Measurements from ENCODE around the gene GH2. TPM values are rescaled to one million over a fixed set of nuclear protein-coding genes. Genes with fewer than 3 reads are reported as not detected.
"Not testable (repeated sequence)": the region's sequence is repeated elsewhere in the genome, so short reads cannot be mapped to it uniquely, and the experiment has no call there.

Gene GH2
- total and polyA plus RNA-seq, 7 experiments from 2014 or later, result not detected

DNA sequence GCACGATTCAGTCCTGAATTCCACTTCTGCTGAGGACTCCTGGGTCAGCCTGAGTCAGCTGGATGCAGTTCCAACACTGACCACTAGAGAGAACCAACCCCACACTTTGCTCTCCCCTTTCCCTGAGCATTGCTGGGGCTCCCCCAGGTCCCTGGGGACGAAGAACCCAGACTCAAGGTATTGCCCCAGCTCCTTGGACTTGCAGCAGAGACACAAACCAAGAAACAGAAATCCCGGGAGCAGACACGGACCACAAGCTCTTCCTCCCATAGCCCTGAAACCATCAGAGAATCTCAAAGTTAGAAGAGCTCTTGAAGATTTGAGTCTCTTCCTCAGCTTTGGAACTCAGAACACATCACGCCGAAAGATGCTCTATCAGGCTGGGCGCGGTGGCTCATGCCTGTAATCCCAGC is 37.6 kb upstream of the GH2 start:
- Histone ChIP-seq H3K9me3 (ENCODE audit: control insufficient read depth in 2 of 3, low read length in 3 of 3) (no peaks in the 10 kb centered on the region), H3K27me3 (ENCODE audit: control insufficient read depth in 2 of 2, insufficient read depth in 2 of 2, low read length in 2 of 2) (no peaks in the 10 kb centered on the region), H3K4me1 (ENCODE audit: control insufficient read depth in 2 of 2, insufficient read depth in 2 of 2, low read length in 2 of 2) (peaks cover 0 to 4% of the 10 kb centered on the region in 2 donors), H3K4me3 (ENCODE audit: low read length) (no peak overlapping the region), H3K36me3 (ENCODE audit: control insufficient read depth in 2 of 3, insufficient read depth in 3 of 3, low read length in 3 of 3) (no peaks in the 10 kb centered on the region), H3K27ac (ENCODE audit: low read depth, low read length) (no peak overlapping the region)
- intact Hi-C loops (cut with micrococcal nuclease), result loop anchor here (1.0 to 5.0 kb wide), 8 partner anchors 27 to 363 kb away; no protein-coding TSS in a partner anchor
- ChIA-PET POLR2A (interaction anchor here (0.7 to 2.4 kb wide), 9 partner anchors 11 to 226 kb away, joined by 3 to 16 read pairs (median 6); partner anchors contain the start of gene ICAM2), CTCF (interaction anchor here (0.6 to 4.3 kb wide), 35 partner anchors 8 to 243 kb away, joined by 3 to 85 read pairs (median 5); partner anchors contain the start of genes CD79B, CSHL1, ERN1 and ICAM2)
- Mint-ChIP-seq H3K36me3 (no peaks in the 10 kb centered on the region), H3K27me3 (peaks cover 0 to 16% (median 0%) of the 10 kb centered on the region in 5 donors), H3K27ac (peak overlapping the region in 8 of 9 donors; percentile 3 to 86 (median 8)), H3K9me3 (no peaks in the 10 kb centered on the region), H3K4me1 (peaks cover 5 to 10% (median 9%) of the 10 kb centered on the region in 7 donors), H3K4me3 (no peak overlapping the region)
- DNase-seq (peak; percentile 53 to 81 (median 68)), ATAC-seq (peak; percentile 97)

GRCh38 chr17:63918789-63919305 is 37.1 kb upstream of the GH2 start, which contains the start of gene GH1:
Gene GH1, minus strand, starts transcription at chr17:63918839. Its CDS starts 63 bp downstream, at chr17:63918776.
- peaks cover 0 to 16% (median 0%) of the 10 kb centered on the region in 5 donors for H3K27me3 Mint-ChIP-seq
- not testable (repeated sequence) for H3K9me3 ChIP-seq (ENCODE audit: control insufficient read depth in 2 of 3, low read length in 3 of 3); DNase-seq; ATAC-seq; H3K4me3 Mint-ChIP-seq; H3K9me3 Mint-ChIP-seq; H3K4me3 ChIP-seq (ENCODE audit: low read length); H3K4me1 ChIP-seq (ENCODE audit: control insufficient read depth in 2 of 2, insufficient read depth in 2 of 2, low read length in 2 of 2); H3K36me3 ChIP-seq (ENCODE audit: control insufficient read depth in 2 of 3, insufficient read depth in 3 of 3, low read length in 3 of 3); H3K4me1 Mint-ChIP-seq; H3K27me3 ChIP-seq (ENCODE audit: control insufficient read depth in 2 of 2, insufficient read depth in 2 of 2, low read length in 2 of 2); H3K36me3 Mint-ChIP-seq; H3K27ac ChIP-seq (ENCODE audit: low read depth, low read length)
- intact Hi-C loops (cut with micrococcal nuclease), result loop anchor here (1.0 to 5.0 kb wide), 8 partner anchors 27 to 363 kb away; no protein-coding TSS in a partner anchor
- POLR2A ChIA-PET, result interaction anchor here (1.0 to 2.4 kb wide), 10 partner anchors 12 to 227 kb away, joined by 3 to 16 read pairs (median 5); partner anchors contain the start of gene ICAM2
- H3K27ac Mint-ChIP-seq, result peak within 1 kb of the TSS in 8 of 9 donors; percentile 3 to 86 (median 33)
- CTCF ChIA-PET, result interaction anchor here (0.6 to 4.3 kb wide), 35 partner anchors 8 to 509 kb away, joined by 3 to 85 read pairs (median 5); partner anchors contain the start of genes CD79B, CSHL1, ERN1 and ICAM2

DNA sequence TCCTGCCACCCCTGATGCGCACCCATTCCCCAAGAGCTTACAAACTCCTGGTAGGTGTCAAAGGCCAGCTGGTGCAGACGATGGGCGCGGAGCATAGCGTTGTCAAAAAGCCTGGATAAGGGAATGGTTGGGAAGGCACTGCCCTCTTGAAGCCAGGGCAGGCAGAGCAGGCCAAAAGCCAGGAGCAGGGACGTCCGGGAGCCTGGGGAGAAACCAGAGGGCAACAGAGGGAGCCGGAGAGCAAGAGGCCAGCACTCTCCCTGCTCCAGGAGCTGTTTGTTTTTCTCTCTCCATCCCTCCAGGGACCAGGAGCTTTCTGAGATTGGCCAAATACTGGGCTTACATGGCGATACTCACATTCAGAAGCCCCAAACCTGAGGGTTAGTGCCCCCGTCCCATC is 36.6 kb upstream of the GH2 start:
- CTCF ChIA-PET, result interaction anchor here (0.6 to 4.3 kb wide), 17 partner anchors 11 to 509 kb away, joined by 3 to 85 read pairs (median 14); partner anchors contain the start of genes CD79B and ICAM2
- H3K27ac ChIP-seq (ENCODE audit: low read depth, low read length), result no peak overlapping the region
- intact Hi-C loops (cut with micrococcal nuclease), result loop anchor here (2.0 to 5.0 kb wide), 2 partner anchors 214 to 229 kb away; no protein-coding TSS in a partner anchor
- no peaks in the 10 kb centered on the region for H3K9me3 Mint-ChIP-seq
- POLR2A ChIA-PET, result interaction anchor here (1.1 to 2.4 kb wide), 5 partner anchors 13 to 227 kb away, joined by 3 to 16 read pairs (median 3); partner anchors contain the start of gene ICAM2
- no peaks in the 10 kb centered on the region for H3K9me3 ChIP-seq (ENCODE audit: control insufficient read depth in 2 of 3, low read length in 3 of 3)
- H3K4me1 ChIP-seq (ENCODE audit: control insufficient read depth in 2 of 2, insufficient read depth in 2 of 2, low read length in 2 of 2), result peaks cover 0 to 4% of the 10 kb centered on the region in 2 donors
- peaks cover 5 to 10% (median 9%) of the 10 kb centered on the region in 7 donors for H3K4me1 Mint-ChIP-seq
- H3K27ac Mint-ChIP-seq, result peak overlapping the region in 1 of 9 donors; percentile 59
- ATAC-seq (no peak), DNase-seq (no peak)
- H3K36me3 ChIP-seq (ENCODE audit: control insufficient read depth in 2 of 3, insufficient read depth in 3 of 3, low read length in 3 of 3), result no peaks in the 10 kb centered on the region
- H3K36me3 Mint-ChIP-seq, result no peaks in the 10 kb centered on the region
- H3K27me3 Mint-ChIP-seq, result peaks cover 0 to 16% (median 0%) of the 10 kb centered on the region in 5 donors
- no peak overlapping the region for H3K4me3 Mint-ChIP-seq
- H3K4me3 ChIP-seq (ENCODE audit: low read length), result no peak overlapping the region
- no peaks in the 10 kb centered on the region for H3K27me3 ChIP-seq (ENCODE audit: control insufficient read depth in 2 of 2, insufficient read depth in 2 of 2, low read length in 2 of 2)

- intact Hi-C loops (cut with micrococcal nuclease), result loop anchor here (2.0 to 5.0 kb wide), 2 partner anchors 215 to 230 kb away; no protein-coding TSS in a partner anchor
- Histone ChIP-seq H3K36me3 (ENCODE audit: control insufficient read depth in 2 of 3, insufficient read depth in 3 of 3, low read length in 3 of 3) (no peaks in the 10 kb centered on the region), H3K27ac (ENCODE audit: low read depth, low read length) (no peak overlapping the region), H3K4me1 (ENCODE audit: control insufficient read depth in 2 of 2, insufficient read depth in 2 of 2, low read length in 2 of 2) (peaks cover 0 to 4% of the 10 kb centered on the region in 2 donors), H3K4me3 (ENCODE audit: low read length) (no peak overlapping the region), H3K27me3 (ENCODE audit: control insufficient read depth in 2 of 2, insufficient read depth in 2 of 2, low read length in 2 of 2) (no peaks in the 10 kb centered on the region), H3K9me3 (ENCODE audit: control insufficient read depth in 2 of 3, low read length in 3 of 3) (no peaks in the 10 kb centered on the region)
- ATAC-seq (no peak), DNase-seq (no peak)
- Mint-ChIP-seq H3K4me3 (no peak overlapping the region), H3K4me1 (peaks cover 5 to 13% (median 9%) of the 10 kb centered on the region in 7 donors), H3K27me3 (peaks cover 0 to 16% (median 0%) of the 10 kb centered on the region in 5 donors), H3K36me3 (no peaks in the 10 kb centered on the region), H3K27ac (no peak overlapping the region), H3K9me3 (no peaks in the 10 kb centered on the region)
- ChIA-PET POLR2A (interaction anchor here (1.1 to 1.4 kb wide), 3 partner anchors 14 to 215 kb away, joined by 3 read pairs; no protein-coding TSS in a partner anchor), CTCF (interaction anchor here (0.9 to 4.3 kb wide), 9 partner anchors 13 to 217 kb away, joined by 3 to 85 read pairs (median 33); partner anchors contain the start of gene CD79B)
Measured at GRCh38 chr17:63917646-63918045, 35.9 kb upstream of the GH2 start.

GRCh38 chr17:63917206-63917605 is 35.5 kb upstream of the GH2 start:
- not testable (repeated sequence) for H3K9me3 ChIP-seq (ENCODE audit: control insufficient read depth in 2 of 3, low read length in 3 of 3); H3K4me3 ChIP-seq (ENCODE audit: low read length); ATAC-seq; H3K27ac Mint-ChIP-seq; H3K27me3 ChIP-seq (ENCODE audit: control insufficient read depth in 2 of 2, insufficient read depth in 2 of 2, low read length in 2 of 2); H3K4me3 Mint-ChIP-seq; DNase-seq; H3K9me3 Mint-ChIP-seq; H3K36me3 ChIP-seq (ENCODE audit: control insufficient read depth in 2 of 3, insufficient read depth in 3 of 3, low read length in 3 of 3); H3K4me1 ChIP-seq (ENCODE audit: control insufficient read depth in 2 of 2, insufficient read depth in 2 of 2, low read length in 2 of 2); H3K27ac ChIP-seq (ENCODE audit: low read depth, low read length); H3K36me3 Mint-ChIP-seq
- POLR2A ChIA-PET, result interaction anchor here (1.4 kb wide), 1 partner anchor 109 kb away, joined by 3 read pairs; no protein-coding TSS in a partner anchor
- Mint-ChIP-seq H3K27me3 (peaks cover 0 to 16% (median 0%) of the 10 kb centered on the region in 5 donors), H3K4me1 (peaks cover 5 to 17% (median 8%) of the 10 kb centered on the region in 7 donors)
- intact Hi-C loops (cut with micrococcal nuclease), result loop anchor here in 1 of 2 donors (5.0 kb wide), 1 partner anchor 230 kb away; no protein-coding TSS in a partner anchor
- CTCF ChIA-PET, result interaction anchor here (0.9 to 4.3 kb wide), 7 partner anchors 12 to 217 kb away, joined by 3 to 85 read pairs (median 37); no protein-coding TSS in a partner anchor

DNA sequence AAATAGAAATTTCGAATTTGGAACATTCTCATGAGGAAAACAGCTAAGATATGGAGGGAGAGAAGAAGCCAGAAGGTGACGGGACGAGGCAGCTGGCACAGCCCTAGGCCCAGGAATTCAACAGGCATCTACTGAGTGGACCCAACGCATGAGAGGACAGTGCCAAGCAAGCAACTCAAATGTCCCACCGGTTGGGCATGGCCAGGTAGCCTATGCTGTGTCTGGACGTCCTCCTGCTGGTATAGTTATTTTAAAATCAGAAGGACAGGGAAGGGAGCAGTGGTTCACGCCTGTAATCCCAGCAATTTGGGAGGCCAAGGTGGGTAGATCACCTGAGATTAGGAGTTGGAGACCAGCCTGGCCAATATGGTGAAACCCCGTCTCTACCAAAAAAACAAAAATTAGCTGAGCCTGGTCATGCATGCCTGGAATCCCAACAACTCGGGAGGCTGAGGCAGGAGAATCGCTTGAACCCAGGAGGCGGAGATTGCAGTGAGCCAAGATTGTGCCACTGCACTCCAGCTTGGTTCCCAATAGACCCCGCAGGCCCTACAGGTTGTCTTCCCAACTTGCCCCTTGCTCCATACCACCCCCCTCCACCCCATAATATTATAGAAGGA is 34.9 kb upstream of the GH2 start:
- no peak overlapping the region for H3K4me3 Mint-ChIP-seq
- H3K9me3 Mint-ChIP-seq, result no peaks in the 10 kb centered on the region
- Histone ChIP-seq H3K4me1 (ENCODE audit: control insufficient read depth in 2 of 2, insufficient read depth in 2 of 2, low read length in 2 of 2) (peaks cover 0 to 4% of the 10 kb centered on the region in 2 donors), H3K27me3 (ENCODE audit: control insufficient read depth in 2 of 2, insufficient read depth in 2 of 2, low read length in 2 of 2) (no peaks in the 10 kb centered on the region), H3K4me3 (ENCODE audit: low read length) (no peak overlapping the region), H3K9me3 (ENCODE audit: control insufficient read depth in 2 of 3, low read length in 3 of 3) (no peaks in the 10 kb centered on the region), H3K36me3 (ENCODE audit: control insufficient read depth in 2 of 3, insufficient read depth in 3 of 3, low read length in 3 of 3) (no peaks in the 10 kb centered on the region), H3K27ac (ENCODE audit: low read depth, low read length) (no peak overlapping the region)
- ChIA-PET POLR2A (no interaction called here), CTCF (interaction anchor here (0.5 to 1.6 kb wide), 7 partner anchors 30 to 374 kb away, joined by 3 to 10 read pairs (median 4); no protein-coding TSS in a partner anchor)
- H3K4me1 Mint-ChIP-seq, result peaks cover 5 to 19% (median 8%) of the 10 kb centered on the region in 7 donors
- peak overlapping the region in 1 of 9 donors; percentile 2 for H3K27ac Mint-ChIP-seq
- no peaks in the 10 kb centered on the region for H3K36me3 Mint-ChIP-seq
- no peak for ATAC-seq
- no peak for DNase-seq
- intact Hi-C loops (cut with micrococcal nuclease), result loop anchor here in 1 of 2 donors (5.0 kb wide), 1 partner anchor 231 kb away; no protein-coding TSS in a partner anchor
- H3K27me3 Mint-ChIP-seq, result peaks cover 0 to 12% (median 0%) of the 10 kb centered on the region in 5 donors

All from naive thymus-derived CD4-positive, alpha-beta T cell (primary cell).